Measurements from ENCODE around the gene GSE1.

GSE1 gene

DNA sequence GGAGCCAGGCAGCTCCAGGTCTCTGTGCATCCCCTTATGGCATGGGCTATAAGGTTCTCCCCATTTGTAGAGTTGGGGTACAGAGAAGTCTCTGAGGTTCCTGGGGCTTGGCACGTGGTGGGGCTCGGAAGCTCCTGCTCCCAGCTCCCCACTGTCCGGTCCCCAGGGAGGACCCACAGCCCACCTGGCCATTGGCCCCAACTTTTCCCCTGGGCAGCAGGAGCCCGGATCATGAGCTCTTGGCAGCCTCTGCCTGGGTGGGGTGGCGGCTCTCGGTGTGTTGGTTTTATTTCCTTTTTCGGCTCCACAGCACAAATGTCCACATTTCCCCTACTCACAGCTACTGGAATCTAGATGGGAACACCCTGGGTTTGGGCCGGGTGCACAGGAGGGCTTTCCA is 30.5 kb downstream of the GSE1 start:
- Mint-ChIP-seq H3K9me3 (no peaks in the 10 kb centered on the region), H3K4me3 (no peak overlapping the region), H3K4me1 (ENCODE audit: low read depth) (peaks cover 4% of the 10 kb centered on the region), H3K36me3 (ENCODE audit: low read depth) (no peaks in the 10 kb centered on the region), H3K27ac (no peak overlapping the region), H3K27me3 (no peaks in the 10 kb centered on the region)

DNA sequence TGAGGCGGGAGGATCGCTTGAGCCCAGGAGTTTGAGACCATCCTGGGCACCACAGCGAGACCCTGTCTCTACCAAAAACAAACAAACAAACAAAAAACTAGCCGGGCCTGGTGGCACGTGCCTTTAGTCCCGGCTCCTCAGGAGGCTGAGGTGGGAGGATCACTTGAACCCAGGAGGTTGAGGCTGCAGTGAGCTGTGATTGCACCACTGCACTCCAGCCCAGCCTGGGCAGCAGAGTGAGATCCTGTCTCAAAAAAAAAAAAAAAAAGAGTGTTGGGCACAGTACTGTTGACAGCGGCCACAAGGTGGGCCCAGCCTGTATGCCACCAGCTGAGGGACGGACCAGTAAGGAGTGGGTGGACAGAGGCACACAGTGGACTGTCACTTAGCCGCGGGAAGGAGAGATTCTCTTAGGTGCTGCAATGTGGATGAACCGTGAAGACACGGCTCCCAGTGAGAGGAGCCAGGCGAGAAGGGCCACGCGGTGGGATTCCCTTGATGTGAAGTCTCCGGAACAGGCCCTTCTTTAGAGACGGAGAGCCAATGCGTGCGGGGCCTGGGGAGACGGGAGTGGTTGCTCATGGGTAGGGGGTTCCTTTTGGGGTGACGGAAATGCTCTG is 31.1 kb downstream of the GSE1 start:
- Mint-ChIP-seq H3K9me3 (no peaks in the 10 kb centered on the region), H3K36me3 (ENCODE audit: low read depth) (no peaks in the 10 kb centered on the region), H3K4me3 (no peak overlapping the region), H3K27ac (no peak overlapping the region), H3K27me3 (no peaks in the 10 kb centered on the region), H3K4me1 (ENCODE audit: low read depth) (peaks cover 10% of the 10 kb centered on the region)

DNA sequence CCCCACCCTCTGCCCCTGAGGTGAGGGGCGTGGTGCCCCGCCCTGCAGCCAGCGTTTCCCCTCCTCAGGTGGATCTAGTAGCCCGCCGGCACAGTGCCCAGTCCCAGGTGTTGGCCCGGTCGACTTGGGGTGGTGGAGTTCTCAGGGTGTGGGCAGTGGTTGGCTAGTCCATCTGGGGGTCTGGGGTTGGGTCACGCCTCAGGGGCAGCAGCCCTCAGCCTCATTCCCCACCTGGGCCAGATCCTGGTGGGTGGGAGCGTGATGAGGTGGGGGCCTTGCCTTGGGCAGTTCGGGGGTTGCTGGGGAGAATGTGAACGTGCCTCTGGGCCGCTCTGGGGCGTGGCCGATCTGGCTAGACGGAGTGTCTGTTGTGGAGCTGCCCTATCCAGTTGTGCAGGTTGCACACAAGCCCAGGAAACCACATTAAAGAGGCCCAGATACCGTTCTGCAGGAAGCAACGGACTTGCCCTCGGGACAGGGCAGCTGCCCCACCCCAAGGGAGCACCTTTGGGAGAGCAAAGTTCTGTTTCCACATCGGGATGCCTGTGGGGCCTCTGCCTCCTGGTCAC is 32.0 kb downstream of the GSE1 start:
- Mint-ChIP-seq H3K27ac (no peak overlapping the region), H3K27me3 (no peaks in the 10 kb centered on the region), H3K36me3 (ENCODE audit: low read depth) (no peaks in the 10 kb centered on the region), H3K4me3 (no peak overlapping the region), H3K9me3 (no peaks in the 10 kb centered on the region), H3K4me1 (ENCODE audit: low read depth) (peaks cover 10% of the 10 kb centered on the region)

DNA sequence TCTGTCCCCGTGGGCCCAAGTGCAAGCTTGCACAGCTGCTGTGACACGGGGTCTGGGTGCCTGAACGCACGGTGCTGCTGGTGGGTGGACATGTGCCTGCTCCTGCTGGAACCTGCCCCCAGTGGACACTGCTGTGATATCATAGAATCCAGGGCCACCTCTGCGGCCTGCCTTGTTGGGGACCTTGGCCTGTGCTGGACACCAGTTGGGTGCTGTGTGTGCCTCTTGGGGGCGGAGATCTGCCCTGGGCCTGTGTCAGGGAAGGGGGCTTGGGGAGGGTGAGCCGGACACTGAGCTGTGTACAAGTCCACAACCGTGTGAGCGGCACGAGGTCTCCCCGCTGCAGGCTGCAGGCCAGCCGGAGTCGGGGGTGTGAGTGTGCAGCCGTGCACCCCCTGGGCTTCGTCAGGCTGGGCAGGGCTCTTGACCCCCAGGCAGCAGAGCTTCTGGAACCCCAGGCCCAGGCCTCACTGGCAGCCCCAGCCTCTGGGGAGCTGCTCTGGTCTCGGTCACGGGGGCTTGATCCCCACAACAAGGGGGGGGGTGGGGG is 33.3 kb downstream of the GSE1 start:
- Mint-ChIP-seq H3K36me3 (ENCODE audit: low read depth) (no peaks in the 10 kb centered on the region), H3K4me1 (ENCODE audit: low read depth) (peaks cover 10% of the 10 kb centered on the region), H3K27me3 (no peaks in the 10 kb centered on the region), H3K9me3 (no peaks in the 10 kb centered on the region), H3K4me3 (no peak overlapping the region), H3K27ac (no peak overlapping the region)

DNA sequence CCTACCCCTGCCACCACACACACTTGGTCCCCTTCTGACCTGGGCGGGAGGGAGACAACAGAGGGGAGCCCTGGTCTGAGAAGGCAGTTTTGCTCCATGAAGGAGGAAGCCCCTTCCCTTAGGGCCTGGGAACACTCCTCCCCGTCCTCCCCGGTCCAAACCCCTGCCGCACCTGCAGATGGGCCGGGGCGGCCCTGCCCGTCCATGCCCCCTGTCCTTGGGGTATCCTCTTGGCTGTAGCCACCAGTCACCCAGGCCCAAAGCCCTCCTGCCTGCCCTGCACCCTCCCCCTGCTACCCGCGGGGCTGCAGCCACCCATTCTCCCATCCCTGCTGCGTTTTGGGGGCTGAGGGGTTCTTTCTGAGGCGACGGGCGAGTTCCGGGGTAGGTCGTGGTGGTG is 33.9 kb downstream of the GSE1 start:
- Mint-ChIP-seq H3K36me3 (ENCODE audit: low read depth) (no peaks in the 10 kb centered on the region), H3K9me3 (no peaks in the 10 kb centered on the region), H3K4me1 (ENCODE audit: low read depth) (peaks cover 10% of the 10 kb centered on the region), H3K27ac (no peak overlapping the region), H3K4me3 (no peak overlapping the region), H3K27me3 (no peaks in the 10 kb centered on the region)

DNA sequence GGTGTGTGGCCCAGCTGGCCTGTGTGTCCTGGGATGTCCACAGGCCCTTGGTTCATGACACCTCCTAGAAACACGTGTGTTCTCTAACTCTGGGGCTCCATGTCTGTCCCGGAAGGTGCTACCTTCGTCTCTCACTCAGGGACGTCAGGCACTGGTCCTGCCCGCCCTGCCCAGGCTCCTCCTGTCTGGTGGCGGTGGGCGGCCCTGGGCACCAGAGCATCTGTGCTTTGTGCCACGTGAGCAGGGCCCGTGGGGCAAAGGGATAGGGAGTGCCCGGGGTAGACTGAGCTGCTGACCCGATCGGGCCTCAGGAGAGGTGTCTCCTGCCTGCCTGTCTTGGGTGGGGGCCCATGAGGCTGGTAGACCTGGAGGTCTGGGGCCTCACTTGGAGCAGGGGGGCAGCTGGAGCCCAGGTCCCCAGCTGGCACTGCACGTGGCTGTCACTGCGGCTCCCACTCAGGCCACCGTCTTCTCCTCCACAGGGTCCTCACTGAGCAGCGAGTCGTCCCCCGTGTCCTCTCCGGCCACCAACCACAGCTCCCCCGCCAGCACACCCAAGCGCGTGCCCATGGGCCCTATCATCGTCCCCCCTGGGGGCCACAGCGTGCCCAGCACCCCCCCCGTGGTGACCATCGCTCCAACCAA is 35.1 kb downstream of the GSE1 start:
- Mint-ChIP-seq H3K9me3 (no peaks in the 10 kb centered on the region), H3K4me1 (ENCODE audit: low read depth) (peaks cover 6% of the 10 kb centered on the region), H3K4me3 (no peak overlapping the region), H3K27me3 (no peaks in the 10 kb centered on the region), H3K36me3 (ENCODE audit: low read depth) (no peaks in the 10 kb centered on the region), H3K27ac (no peak overlapping the region)

DNA sequence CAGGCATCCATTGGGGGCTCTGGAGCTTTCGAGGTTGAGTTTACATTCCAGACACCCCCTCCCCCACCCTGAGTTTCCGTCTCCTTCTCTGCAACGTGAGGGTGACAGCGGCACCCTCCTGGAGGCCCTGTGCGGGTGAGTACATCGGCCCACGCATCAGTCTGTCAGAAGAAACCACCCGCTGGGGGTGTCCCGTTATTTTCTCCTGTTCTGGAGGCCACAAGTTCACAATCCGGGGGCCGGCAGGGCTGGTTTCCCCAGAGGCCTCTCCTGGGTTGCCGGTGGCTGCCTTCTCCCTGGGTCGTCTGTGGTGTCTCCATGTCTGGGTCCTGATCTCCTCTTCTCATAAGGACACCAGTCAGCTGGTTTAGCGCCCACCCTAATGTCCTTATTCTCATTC is 35.7 kb downstream of the GSE1 start:
- Mint-ChIP-seq H3K36me3 (ENCODE audit: low read depth) (no peaks in the 10 kb centered on the region), H3K4me3 (no peak overlapping the region), H3K9me3 (no peaks in the 10 kb centered on the region), H3K4me1 (ENCODE audit: low read depth) (peaks cover 6% of the 10 kb centered on the region), H3K27me3 (no peaks in the 10 kb centered on the region), H3K27ac (peak overlapping the region; percentile 49)

DNA sequence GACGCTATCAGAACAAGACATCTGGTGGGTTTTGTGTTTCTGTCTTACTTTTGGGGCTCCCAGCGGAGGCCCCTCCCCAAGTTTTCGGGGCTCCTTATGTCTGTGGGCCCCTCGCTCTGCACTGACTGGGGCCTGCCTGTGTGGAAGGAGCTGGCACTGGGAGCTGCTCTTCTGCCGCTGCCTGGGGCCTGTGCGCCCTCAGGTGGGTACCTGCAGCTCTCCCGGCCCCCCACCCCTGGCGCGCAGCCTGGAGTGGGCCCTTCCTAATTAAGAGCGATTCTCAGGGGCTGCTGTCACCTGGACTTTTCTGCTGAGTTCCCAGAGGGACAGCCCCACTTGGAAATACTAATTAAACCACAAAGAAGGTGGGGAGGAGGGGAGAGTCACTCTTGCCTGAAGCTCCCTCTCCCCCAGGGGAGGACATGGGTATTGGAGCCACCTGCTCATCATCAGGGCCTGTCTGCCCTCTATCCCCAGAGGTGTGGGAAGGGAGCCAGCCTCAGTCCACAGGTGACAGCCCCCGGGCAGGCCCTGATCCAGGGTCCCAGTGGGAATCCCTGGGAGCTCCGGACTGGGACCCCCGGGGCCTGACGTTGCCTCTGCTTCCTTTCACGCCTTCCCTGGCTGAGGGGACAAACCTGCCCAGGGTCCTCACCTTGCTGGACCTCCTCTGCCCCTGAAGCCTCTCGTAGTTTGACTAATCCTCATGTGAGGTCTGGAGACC is 36.5 kb downstream of the GSE1 start:
- Mint-ChIP-seq H3K27ac (peak overlapping the region; percentile 49), H3K27me3 (no peaks in the 10 kb centered on the region), H3K9me3 (no peaks in the 10 kb centered on the region), H3K4me1 (ENCODE audit: low read depth) (peaks cover 6% of the 10 kb centered on the region), H3K4me3 (no peak overlapping the region), H3K36me3 (ENCODE audit: low read depth) (no peaks in the 10 kb centered on the region)

DNA sequence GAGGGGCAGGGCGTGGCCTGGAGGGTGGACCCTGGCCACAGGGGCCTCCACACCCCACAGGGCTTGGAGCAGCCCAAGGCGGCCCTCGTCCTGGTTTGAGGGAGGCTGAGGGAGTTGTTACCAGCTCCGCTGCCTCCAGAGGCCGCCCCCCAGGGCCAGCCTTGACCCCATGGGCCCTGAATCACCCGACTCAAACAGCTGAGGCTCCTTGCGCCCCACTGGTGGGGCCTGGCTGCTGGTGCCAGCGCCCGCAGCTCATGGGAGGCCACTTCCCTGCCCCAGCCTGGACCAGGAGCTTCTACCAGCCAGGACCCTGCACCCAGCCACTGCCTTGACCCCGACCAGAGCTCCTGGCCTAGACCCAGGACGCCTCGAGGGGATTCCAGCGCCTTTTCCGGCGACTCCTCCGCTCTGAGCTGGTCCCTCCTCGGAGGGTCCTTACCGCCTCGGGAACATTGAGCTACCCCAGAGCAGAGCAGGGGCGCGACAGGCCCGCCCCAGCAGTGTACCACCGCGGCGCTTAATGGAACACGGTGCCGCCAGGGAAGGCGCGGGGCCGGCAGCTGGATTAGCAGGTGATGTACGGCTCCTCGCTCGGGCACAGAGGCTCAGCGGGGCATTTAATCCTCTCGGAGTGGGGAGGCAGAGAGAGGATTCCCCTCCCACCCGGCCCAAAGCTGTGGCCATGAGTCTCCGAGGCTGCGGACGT is 37.2 kb downstream of the GSE1 start:
- H3K27me3 Mint-ChIP-seq, result no peaks in the 10 kb centered on the region
- no peak overlapping the region for H3K27ac Mint-ChIP-seq
- no peaks in the 10 kb centered on the region for H3K36me3 Mint-ChIP-seq (ENCODE audit: low read depth)
- no peaks in the 10 kb centered on the region for H3K9me3 Mint-ChIP-seq
- H3K4me3 Mint-ChIP-seq, result no peak overlapping the region
- H3K4me1 Mint-ChIP-seq (ENCODE audit: low read depth), result peaks cover 6% of the 10 kb centered on the region

DNA sequence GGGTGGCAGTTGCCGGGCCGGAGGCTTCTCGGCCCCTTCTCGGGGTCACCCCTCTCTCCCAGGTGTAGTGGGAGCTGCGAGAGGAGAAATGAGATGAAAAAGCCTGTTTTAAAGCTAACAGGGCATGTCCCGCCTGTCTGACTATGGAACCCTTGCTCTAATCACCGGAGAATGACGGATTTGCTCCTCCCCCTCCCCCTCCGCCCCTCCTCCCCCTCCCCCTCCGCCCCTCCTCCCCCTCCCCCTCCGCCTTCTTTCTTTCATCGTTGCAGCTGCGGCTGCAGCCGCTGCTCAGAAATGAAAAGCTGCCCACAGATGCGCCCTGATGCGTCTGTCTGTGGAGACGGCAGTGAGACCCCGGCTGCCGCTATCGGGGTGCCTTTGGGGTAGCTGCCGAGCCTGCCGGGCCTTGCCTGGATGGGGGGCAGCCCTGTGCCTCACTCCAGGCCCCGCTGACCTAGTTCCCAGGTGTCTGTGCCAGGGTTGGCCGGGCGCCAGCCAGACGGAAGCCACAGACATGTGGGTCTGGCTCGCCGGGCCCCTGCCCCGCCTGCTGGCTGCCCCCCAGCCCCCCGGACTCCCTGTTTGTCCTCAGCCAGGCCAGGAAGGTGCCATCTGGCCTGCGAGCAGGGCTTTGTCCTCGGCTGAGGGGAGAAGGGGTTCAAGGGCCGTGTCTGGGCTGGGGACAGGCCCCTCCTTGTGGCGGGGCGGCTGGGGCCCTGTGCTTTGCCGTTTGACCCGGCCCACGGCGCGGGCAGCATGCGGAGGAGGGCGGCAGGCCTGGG is 37.9 kb downstream of the GSE1 start:
- no peak overlapping the region for H3K27ac Mint-ChIP-seq
- no peak overlapping the region for H3K4me3 Mint-ChIP-seq

DNA sequence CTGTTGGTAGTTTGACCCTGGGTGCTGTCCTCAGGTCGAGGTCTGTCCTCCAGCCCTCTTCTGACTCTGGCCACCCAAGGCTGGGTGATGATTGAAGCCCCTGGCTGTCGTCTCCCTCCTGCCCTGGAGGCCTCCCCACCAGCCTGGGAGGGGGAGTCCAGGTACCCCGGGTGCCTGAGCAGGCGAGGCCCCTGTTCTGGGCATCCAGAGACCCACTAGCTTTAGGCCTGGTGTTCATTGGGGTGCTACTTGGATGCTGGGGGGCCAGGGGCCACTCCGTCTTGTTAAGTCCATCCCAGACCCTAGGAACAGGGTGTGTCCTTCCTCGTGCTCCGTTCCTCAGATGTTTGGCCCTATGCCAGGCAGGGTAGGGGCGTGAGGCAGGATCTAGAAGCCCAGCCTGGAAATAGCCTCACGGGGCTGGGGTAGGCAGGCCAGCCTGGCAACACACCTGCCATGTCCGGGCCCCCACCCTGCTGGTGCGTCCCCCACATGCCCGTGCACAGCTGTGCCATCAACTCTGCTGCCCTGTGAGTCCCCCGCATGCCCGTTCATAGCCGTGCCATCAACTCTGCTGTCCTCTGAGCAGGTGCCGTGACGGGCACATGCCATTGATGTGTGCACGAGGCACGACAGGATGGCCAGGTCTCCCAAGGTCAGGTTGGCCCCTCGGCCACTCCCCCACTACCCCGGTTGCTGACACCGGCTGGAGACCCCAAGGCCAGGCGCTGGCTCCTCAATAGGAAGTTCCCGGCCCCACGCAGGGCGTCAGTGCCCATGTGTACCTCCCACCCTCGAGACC is 38.7 kb downstream of the GSE1 start:
- no peaks in the 10 kb centered on the region for H3K9me3 Mint-ChIP-seq
- peaks cover 8% of the 10 kb centered on the region for H3K36me3 Mint-ChIP-seq (ENCODE audit: low read depth)
- peaks cover 6% of the 10 kb centered on the region for H3K4me1 Mint-ChIP-seq (ENCODE audit: low read depth)
- H3K27ac Mint-ChIP-seq, result no peak overlapping the region
- H3K27me3 Mint-ChIP-seq, result no peaks in the 10 kb centered on the region
- no peak overlapping the region for H3K4me3 Mint-ChIP-seq

More for the DNA sequence above, 37.9 kb downstream of the GSE1 start:
- Mint-ChIP-seq H3K27me3 (no peaks in the 10 kb centered on the region), H3K9me3 (no peaks in the 10 kb centered on the region), H3K4me1 (ENCODE audit: low read depth) (peaks cover 6% of the 10 kb centered on the region), H3K36me3 (ENCODE audit: low read depth) (peaks cover 5% of the 10 kb centered on the region)

DNA sequence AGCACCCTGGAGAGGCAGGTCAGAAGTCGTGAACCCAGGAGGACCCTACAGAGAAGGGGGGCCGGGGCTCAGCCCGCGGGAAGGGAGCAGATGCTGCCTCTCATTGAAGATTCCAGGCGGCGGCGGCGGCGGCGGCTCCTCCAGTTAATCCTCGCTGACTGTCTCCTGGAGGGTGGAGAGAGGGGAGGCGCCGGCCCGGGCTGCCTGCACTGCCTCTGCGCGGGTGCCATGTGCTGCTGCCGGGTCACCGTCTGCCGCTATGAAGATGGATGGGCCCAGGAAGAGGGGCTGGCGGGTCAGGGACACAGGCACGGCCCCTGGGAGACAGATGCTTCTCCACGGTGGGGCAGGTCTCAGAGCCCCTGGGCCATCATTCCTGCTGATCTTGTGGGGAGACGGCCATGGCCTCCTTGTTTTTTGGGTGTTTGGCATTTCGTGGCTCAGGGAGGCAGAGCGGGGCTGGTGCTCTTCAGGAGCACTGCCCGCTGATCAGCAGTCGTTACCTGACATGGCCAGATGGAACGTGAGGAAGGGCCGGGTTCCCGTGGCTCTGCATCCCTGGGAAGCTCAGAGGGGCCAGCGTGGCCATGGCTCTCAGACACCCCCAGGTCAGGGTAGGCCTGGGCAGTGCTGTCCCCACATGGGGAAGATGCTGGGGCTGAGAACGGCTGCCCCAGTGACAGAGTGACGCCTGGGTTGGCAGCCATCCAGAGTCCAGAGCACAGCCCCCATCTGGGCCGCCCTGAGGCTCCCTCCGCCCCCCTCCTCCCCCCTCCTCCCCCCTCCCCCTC is 39.5 kb downstream of the GSE1 start:
- Mint-ChIP-seq H3K27me3 (no peaks in the 10 kb centered on the region), H3K4me3 (no peak overlapping the region), H3K4me1 (ENCODE audit: low read depth) (peaks cover 6% of the 10 kb centered on the region), H3K27ac (no peak overlapping the region), H3K9me3 (no peaks in the 10 kb centered on the region), H3K36me3 (ENCODE audit: low read depth) (peaks cover 9% of the 10 kb centered on the region)

All from stimulated activated naive CD8-positive, alpha-beta T cell treated with anti-CD3 and anti-CD28 coated beads, Interleukin-15, Interleukin-2, amounts not matched to agents 100 ng/mL and 50 ng/mL, for 24 hours (primary cell).